HG03196 (cell line): ENCODE measurements around the gene MEOX1.
"Not testable (repeated sequence)": the region's sequence is repeated elsewhere in the genome, so short reads cannot be mapped to it uniquely, and the experiment has no call there.

Experiments
- ATAC-seq: cut with Tn5 transposase; IDR thresholded peaks from one replicate; pipeline ENCODE4 v1.9.1; 2021; ENCODE audit not compliant: unreplicated experiment

Gene MEOX1

GRCh38 chr17:43661699-43662412, at the start of gene MEOX1:
Gene MEOX1, minus strand, starts transcription at chr17:43661922. Its CDS starts 388 bp downstream, at chr17:43661534.
- ATAC-seq = no peak

- no peak for ATAC-seq
Observed at GRCh38 chr17:43710101-43710500, 48.4 kb upstream of the MEOX1 start.

- ATAC-seq = no peak
Observed at GRCh38 chr17:43709210-43709609, 47.5 kb upstream of the MEOX1 start.

GRCh38 chr17:43707184-43707583, 45.5 kb upstream of the MEOX1 start:
- no peak for ATAC-seq

- no peak for ATAC-seq
Observed at GRCh38 chr17:43706235-43706634, 44.5 kb upstream of the MEOX1 start.

- ATAC-seq = no peak
Observed at GRCh38 chr17:43703630-43704029, 41.9 kb upstream of the MEOX1 start.

- no peak for ATAC-seq
Observed at GRCh38 chr17:43702637-43703036, 40.9 kb upstream of the MEOX1 start.

GRCh38 chr17:43701318-43701743, 39.6 kb upstream of the MEOX1 start:
- peak; percentile 57 for ATAC-seq

- ATAC-seq = no peak
Observed at GRCh38 chr17:43699438-43699756, 37.7 kb upstream of the MEOX1 start.

GRCh38 chr17:43698678-43699437, 37.1 kb upstream of the MEOX1 start:
- ATAC-seq = no peak

GRCh38 chr17:43697937-43698336, 36.2 kb upstream of the MEOX1 start:
- ATAC-seq = no peak

- no peak for ATAC-seq
Observed at GRCh38 chr17:43696891-43697290, 35.2 kb upstream of the MEOX1 start.

- no peak for ATAC-seq
Observed at GRCh38 chr17:43695970-43696865, 34.5 kb upstream of the MEOX1 start.

GRCh38 chr17:43694081-43694870, 32.6 kb upstream of the MEOX1 start:
- no peak for ATAC-seq

- no peak for ATAC-seq
Observed at GRCh38 chr17:43691317-43691693, 29.6 kb upstream of the MEOX1 start.

- ATAC-seq = no peak
Observed at GRCh38 chr17:43690624-43691316, 29.0 kb upstream of the MEOX1 start.

- ATAC-seq = no peak
Observed at GRCh38 chr17:43689814-43690213, 28.1 kb upstream of the MEOX1 start.

- no peak for ATAC-seq
Observed at GRCh38 chr17:43689131-43689530, 27.4 kb upstream of the MEOX1 start.

- ATAC-seq = not testable (repeated sequence)
Observed at GRCh38 chr17:43686957-43687356, 25.2 kb upstream of the MEOX1 start.
